DOHH2 (cell line): Measurements from ENCODE around the gene TMEM107.

Experiments used
- H3F3A ChIP-seq: fragments of 200-600 bp; sonication (generic), shearing (Covaris generic); 2 replicates; pipeline ENCODE4 v1.6.0; 2016; ENCODE audit warnings: antibody characterized with exemption, mild to moderate bottlenecking; ENCODE audit not compliant: control insufficient read depth, insufficient read depth
- H3K27ac ChIP-seq: fragments of 200-600 bp; sonication (generic); 2 replicates; pipeline ENCODE4 v1.5.1; 2014; ENCODE audit warnings: low read depth, mild to moderate bottlenecking, low read length, moderate library complexity
- H3K27me3 ChIP-seq: fragments of 200-600 bp; sonication (generic); 2 replicates; pipeline ENCODE4 v1.6.1; 2014; ENCODE audit warnings: mild to moderate bottlenecking, low read length, mixed read lengths; ENCODE audit not compliant: control insufficient read depth
- H3K36me3 ChIP-seq: fragments of 200-600 bp; sonication (generic); 2 replicates; pipeline ENCODE4 v1.6.1; 2014; ENCODE audit warnings: mild to moderate bottlenecking, low read length, moderate library complexity, mixed read lengths; ENCODE audit not compliant: control insufficient read depth
- H3K4me1 ChIP-seq: fragments of 200-600 bp; sonication (generic); 2 replicates; pipeline ENCODE4 v1.6.1; 2014; ENCODE audit warnings: mild to moderate bottlenecking, low read length, mixed read lengths; ENCODE audit not compliant: control insufficient read depth
- H3K4me2 ChIP-seq: fragments of 200-600 bp; sonication (generic); 2 replicates; pipeline ENCODE4 v1.6.0; 2014; ENCODE audit warnings: mild to moderate bottlenecking, low read length, moderate library complexity
- H3K4me3 ChIP-seq: fragments of 200-600 bp; sonication (generic); 2 replicates; pipeline ENCODE4 v1.5.1; 2014; ENCODE audit warnings: mild to moderate bottlenecking, low read length, mixed read lengths
- H3K79me2 ChIP-seq: fragments of 200-600 bp; sonication (generic); 2 replicates; pipeline ENCODE4 v1.6.1; 2014; ENCODE audit warnings: mild to moderate bottlenecking, low read length, mixed read lengths; ENCODE audit not compliant: control insufficient read depth
- H3K9me2 ChIP-seq: fragments of 200-600 bp; sonication (generic); replicated peaks from 2 replicates; pipeline ENCODE4 v1.6.1; 2014; ENCODE audit warnings: mild to moderate bottlenecking, low read length, mixed read lengths; ENCODE audit not compliant: control insufficient read depth
- H3K9me3 ChIP-seq: fragments of 200-600 bp; sonication (generic); 2 replicates; pipeline ENCODE4 v1.6.1; 2014; ENCODE audit warnings: antibody characterized with exemption, low read length, mixed read lengths; ENCODE audit not compliant: control insufficient read depth, insufficient read depth
- H4K20me1 ChIP-seq: fragments of 200-600 bp; sonication (generic); 2 replicates; pipeline ENCODE4 v1.6.0; 2014; ENCODE audit warnings: low read depth, mild to moderate bottlenecking, antibody characterized with exemption, low read length, moderate library complexity; ENCODE audit not compliant: control insufficient read depth, insufficient read depth
- EZH2phosphoT487 ChIP-seq: fragments of 200-600 bp; sonication (generic); IDR thresholded peaks from 2 replicates; pipeline ENCODE4 v1.6.1; 2017; ENCODE audit warnings: borderline replicate concordance, mild to moderate bottlenecking, antibody characterized with exemption, low read length, moderate library complexity, mixed read lengths
- TF ChIP-seq, protein P1 (sequence below): fragments of 200-600 bp; sonication (generic); IDR thresholded peaks from one replicate; pipeline ENCODE4 v1.5.1; 2014; ENCODE audit warnings: antibody characterized with exemption, mild to moderate bottlenecking, low read depth, low read length; ENCODE audit not compliant: poor library complexity, severe bottlenecking

Gene TMEM107

DNA sequence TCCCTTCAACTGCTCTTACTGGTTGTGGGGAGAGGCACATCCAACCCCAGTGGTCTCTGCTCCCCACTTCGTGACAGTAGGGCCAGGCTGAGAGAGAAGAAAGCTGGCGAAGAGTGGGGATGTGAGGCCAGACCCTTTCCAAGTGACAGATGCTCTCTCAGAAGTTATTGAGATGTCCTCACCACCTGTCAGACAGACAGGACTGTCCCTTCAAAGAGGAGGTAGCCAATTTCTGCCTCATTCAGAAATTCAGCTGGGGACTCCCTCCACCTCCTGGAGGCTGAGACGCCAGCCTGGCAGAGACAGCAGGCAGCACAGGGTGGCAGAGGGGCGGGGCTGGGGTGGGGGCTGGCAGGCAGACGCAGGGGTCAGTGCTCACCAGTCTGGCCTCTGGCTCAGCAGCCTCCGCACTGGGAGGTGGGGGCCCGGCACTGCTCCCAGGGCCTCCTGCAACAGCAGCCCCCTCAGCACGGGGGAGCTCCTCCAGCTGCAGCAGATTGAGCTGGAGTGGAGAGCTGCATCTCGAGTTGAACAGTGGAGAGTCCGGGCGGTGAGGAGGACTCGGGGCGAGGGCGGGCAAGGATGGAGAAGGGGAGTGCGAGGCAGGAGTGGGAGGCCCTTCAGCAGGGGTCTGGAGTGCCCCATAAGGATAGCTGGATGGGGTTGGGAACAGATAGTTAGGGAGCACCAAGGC, 33.1 kb downstream of the TMEM107 start:
- H3K4me2 ChIP-seq: no peak overlapping the region
- peaks cover 3% of the 10 kb centered on the region for H3F3A ChIP-seq
- TF ChIP-seq, protein P1, sequence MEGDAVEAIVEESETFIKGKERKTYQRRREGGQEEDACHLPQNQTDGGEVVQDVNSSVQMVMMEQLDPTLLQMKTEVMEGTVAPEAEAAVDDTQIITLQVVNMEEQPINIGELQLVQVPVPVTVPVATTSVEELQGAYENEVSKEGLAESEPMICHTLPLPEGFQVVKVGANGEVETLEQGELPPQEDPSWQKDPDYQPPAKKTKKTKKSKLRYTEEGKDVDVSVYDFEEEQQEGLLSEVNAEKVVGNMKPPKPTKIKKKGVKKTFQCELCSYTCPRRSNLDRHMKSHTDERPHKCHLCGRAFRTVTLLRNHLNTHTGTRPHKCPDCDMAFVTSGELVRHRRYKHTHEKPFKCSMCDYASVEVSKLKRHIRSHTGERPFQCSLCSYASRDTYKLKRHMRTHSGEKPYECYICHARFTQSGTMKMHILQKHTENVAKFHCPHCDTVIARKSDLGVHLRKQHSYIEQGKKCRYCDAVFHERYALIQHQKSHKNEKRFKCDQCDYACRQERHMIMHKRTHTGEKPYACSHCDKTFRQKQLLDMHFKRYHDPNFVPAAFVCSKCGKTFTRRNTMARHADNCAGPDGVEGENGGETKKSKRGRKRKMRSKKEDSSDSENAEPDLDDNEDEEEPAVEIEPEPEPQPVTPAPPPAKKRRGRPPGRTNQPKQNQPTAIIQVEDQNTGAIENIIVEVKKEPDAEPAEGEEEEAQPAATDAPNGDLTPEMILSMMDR: no peak
- no peak for TF ChIP-seq EZH2phosphoT487
- no peaks in the 10 kb centered on the region for H3K9me3 ChIP-seq
- H4K20me1 ChIP-seq: no peaks in the 10 kb centered on the region
- H3K27me3 ChIP-seq: peaks cover 2% of the 10 kb centered on the region; the same call in 1 of the 2 replicates
- no peak overlapping the region for H3K4me3 ChIP-seq
- H3K27ac ChIP-seq: no peak overlapping the region
- H3K9me2 ChIP-seq: no peaks in the 10 kb centered on the region
- peaks cover 59% of the 10 kb centered on the region for H3K36me3 ChIP-seq
- peaks cover 12% of the 10 kb centered on the region for H3K4me1 ChIP-seq
- H3K79me2 ChIP-seq: no peaks in the 10 kb centered on the region

DNA sequence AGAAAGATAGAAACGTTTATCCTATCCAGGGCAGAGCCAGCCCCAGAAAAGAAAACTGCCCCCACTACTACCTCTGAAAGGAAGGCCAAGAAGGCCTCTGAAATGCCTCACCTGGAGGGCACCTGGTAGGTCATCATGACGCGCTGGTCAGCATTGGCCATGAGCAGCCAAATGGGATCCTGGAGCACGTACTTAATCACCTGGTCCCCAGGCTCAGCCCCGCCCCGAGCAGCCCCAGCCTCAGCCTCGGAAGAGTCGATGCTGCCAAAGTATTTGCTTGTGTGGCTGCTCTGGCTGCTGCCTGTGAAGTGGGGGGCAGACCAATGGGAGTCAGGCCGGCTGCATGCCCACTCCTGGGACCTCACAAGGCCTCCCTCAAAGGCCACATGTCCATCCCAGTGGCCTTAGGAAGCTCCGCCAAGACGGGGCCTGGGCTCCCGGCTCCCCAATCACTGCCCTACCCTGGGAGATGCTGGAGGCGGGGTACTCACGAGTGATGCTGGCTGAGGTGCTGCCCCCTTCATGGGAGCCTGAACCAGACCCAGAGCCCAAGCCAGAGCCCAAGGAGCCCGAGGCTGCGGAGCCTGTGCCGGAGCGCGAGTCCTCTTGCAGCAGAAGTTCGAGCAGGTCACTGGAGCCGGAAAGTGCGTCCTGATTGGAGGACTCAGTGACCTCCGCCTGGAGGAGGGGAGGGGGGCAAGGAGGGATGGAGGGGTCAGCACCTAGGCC, 33.9 kb downstream of the TMEM107 start:
- H3K9me2 ChIP-seq: no peaks in the 10 kb centered on the region
- no peak overlapping the region for H3K27ac ChIP-seq
- TF ChIP-seq EZH2phosphoT487: no peak
- TF ChIP-seq, protein P1: no peak
- no peaks in the 10 kb centered on the region for H3K9me3 ChIP-seq
- peaks cover 19% of the 10 kb centered on the region for H3K4me1 ChIP-seq
- H3F3A ChIP-seq: peaks cover 3% of the 10 kb centered on the region
- no peak overlapping the region for H3K4me3 ChIP-seq
- H3K27me3 ChIP-seq: peaks cover 8% of the 10 kb centered on the region
- H3K4me2 ChIP-seq: no peak overlapping the region
- H3K36me3 ChIP-seq: peaks cover 51% of the 10 kb centered on the region
- H4K20me1 ChIP-seq: no peaks in the 10 kb centered on the region
- no peaks in the 10 kb centered on the region for H3K79me2 ChIP-seq

DNA sequence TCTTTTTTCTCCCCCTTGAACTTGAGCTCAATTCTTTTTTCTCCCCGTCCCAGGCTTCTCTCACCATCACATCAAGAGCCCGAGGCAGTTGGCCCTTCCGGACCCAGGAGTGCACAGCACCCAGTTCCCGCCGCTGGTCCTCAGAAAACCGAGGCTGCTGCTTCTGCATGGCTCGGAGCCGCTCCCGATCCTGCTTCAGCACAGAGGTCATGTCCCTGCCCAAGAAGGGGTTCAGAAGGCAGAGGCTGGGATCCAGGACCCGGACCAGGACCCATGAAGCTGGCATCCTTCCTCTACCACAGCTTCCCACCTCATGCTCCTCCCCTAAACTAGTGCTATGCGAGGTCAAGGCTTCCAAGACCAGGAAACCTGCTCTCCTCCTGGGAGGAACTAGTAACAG, 34.4 kb downstream of the TMEM107 start:
- peaks cover 20% of the 10 kb centered on the region for H3K4me1 ChIP-seq
- H3K27ac ChIP-seq: no peak overlapping the region
- H3K9me3 ChIP-seq: no peaks in the 10 kb centered on the region
- no peak overlapping the region for H3K4me3 ChIP-seq
- peaks cover 8% of the 10 kb centered on the region for H3K27me3 ChIP-seq
- peaks cover 47% of the 10 kb centered on the region for H3K36me3 ChIP-seq
- H3K9me2 ChIP-seq: no peaks in the 10 kb centered on the region
- H3K4me2 ChIP-seq: no peak overlapping the region
- TF ChIP-seq, protein P1: no peak
- no peak for TF ChIP-seq EZH2phosphoT487
- peaks cover 3% of the 10 kb centered on the region for H3F3A ChIP-seq
- no peaks in the 10 kb centered on the region for H3K79me2 ChIP-seq
- H4K20me1 ChIP-seq: no peaks in the 10 kb centered on the region
